Neural cell (in vitro differentiated cells): Measurements from ENCODE around the gene RSL24D1. TPM values are rescaled to one million over a fixed set of nuclear protein-coding genes. Genes with fewer than 3 reads are reported as not detected.
A peak's percentile ranks its signal among the peaks of the same experiment; 100 is the strongest.

Experiments used
- H2AFZ ChIP-seq: fragments of 200-600, 300-800 bp; sonication (generic), shearing (Covaris generic); 2 replicates; pipeline ENCODE4 v1.6.0; 2014; ENCODE audit warnings: low read depth, mild to moderate bottlenecking, antibody characterized with exemption, low read length, moderate library complexity
- H3F3A ChIP-seq: fragments of 200-600 bp; shearing (Covaris generic); 2 replicates; pipeline ENCODE4 v1.6.1; 2016; ENCODE audit warnings: mild to moderate bottlenecking, moderate library complexity, mixed read lengths, antibody characterized with exemption, low read length; ENCODE audit not compliant: insufficient read depth, poor library complexity, severe bottlenecking
- H3K27ac ChIP-seq: fragments of 200-600, 300-800 bp; sonication (generic), shearing (Covaris generic); 2 replicates; pipeline ENCODE4 v1.5.1; 2014; ENCODE audit warnings: mild to moderate bottlenecking, low read length, moderate library complexity
- H3K27me3 ChIP-seq: fragments of 300-800, 200-600 bp; sonication (generic), shearing (Covaris generic); 2 replicates; pipeline ENCODE4 v1.6.0; 2014; ENCODE audit warnings: mild to moderate bottlenecking, low read depth, low read length, moderate library complexity; ENCODE audit not compliant: insufficient read depth
- H3K36me3 ChIP-seq: fragments of 300-800, 200-600 bp; sonication (generic), shearing (Covaris generic); 2 replicates; pipeline ENCODE4 v1.5.1; 2014; ENCODE audit warnings: mild to moderate bottlenecking, antibody characterized with exemption, low read length, moderate library complexity; ENCODE audit not compliant: insufficient read depth
- H3K4me2 ChIP-seq: fragments of 300-800, 200-600 bp; sonication (generic), shearing (Covaris generic); 2 replicates; pipeline ENCODE4 v1.6.0; 2014; ENCODE audit warnings: mild to moderate bottlenecking, low read length
- H3K4me3 ChIP-seq: fragments of 300-800, 200-600 bp; sonication (generic), shearing (Covaris generic); 2 replicates; pipeline ENCODE4 v1.5.1; 2014; ENCODE audit warnings: mild to moderate bottlenecking, low read length, moderate library complexity
- H3K79me2 ChIP-seq: fragments of 200-600 bp; shearing (Covaris generic); replicated peaks from 2 replicates; pipeline ENCODE4 v1.6.0; 2014; ENCODE audit warnings: mild to moderate bottlenecking, low read length, moderate library complexity; ENCODE audit not compliant: insufficient read depth
- H3K9ac ChIP-seq: fragments of 300-800, 200-600 bp; sonication (generic), shearing (Covaris generic); 2 replicates; pipeline ENCODE4 v1.6.1; 2016; ENCODE audit warnings: mild to moderate bottlenecking, low read length, mixed read lengths
- H3K9me2 ChIP-seq: fragments of 200-600 bp; shearing (Covaris generic); 2 replicates; pipeline ENCODE4 v1.6.1; 2016; ENCODE audit warnings: mild to moderate bottlenecking, low read length, mixed read lengths; ENCODE audit not compliant: insufficient read depth
- H3K9me3 ChIP-seq: fragments of 200-600, 300-800 bp; sonication (generic), shearing (Covaris generic); 2 replicates; pipeline ENCODE4 v1.6.1; 2016; ENCODE audit warnings: mild to moderate bottlenecking, mixed run types, low read length, moderate library complexity, mixed read lengths
- H4K20me1 ChIP-seq: fragments of 200-600 bp; shearing (Covaris generic); 2 replicates; pipeline ENCODE4 v1.6.1; 2016; ENCODE audit warnings: mild to moderate bottlenecking, mixed run types; ENCODE audit not compliant: insufficient read depth
- CTCF ChIP-seq: fragments of 450-650 bp; IDR thresholded peaks from 2 replicates; pipeline ENCODE4 v1.5.1; 2014; ENCODE audit warnings: antibody characterized with exemption, mild to moderate bottlenecking, moderate library complexity; ENCODE audit not compliant: poor library complexity, severe bottlenecking
- EP300 ChIP-seq: fragments of 450-650 bp; conservative IDR thresholded peaks from 2 replicates; pipeline ENCODE4 v1.6.1; 2014; ENCODE audit warnings: antibody characterized with exemption, mild to moderate bottlenecking, moderate library complexity; ENCODE audit not compliant: poor library complexity, severe bottlenecking
- EZH2 ChIP-seq: fragments of 200-600, 300-800 bp; shearing (Covaris generic), sonication (generic); IDR thresholded peaks from 2 replicates; pipeline ENCODE4 v1.6.1; 2014; ENCODE audit warnings: antibody characterized with exemption, low read length, borderline replicate concordance, mild to moderate bottlenecking; ENCODE audit not compliant: insufficient read depth, poor library complexity, severe bottlenecking
- MXI1 ChIP-seq: fragments of 450-650 bp; conservative IDR thresholded peaks from 2 replicates; pipeline ENCODE4 v1.6.1; 2014; ENCODE audit warnings: antibody characterized with exemption, mild to moderate bottlenecking; ENCODE audit not compliant: poor library complexity, severe bottlenecking
- POLR2AphosphoS5 ChIP-seq: IDR thresholded peaks from 2 replicates; pipeline ENCODE4 v1.6.1; 2012
- RAD21 ChIP-seq: fragments of 450-650 bp; conservative IDR thresholded peaks from 2 replicates; pipeline ENCODE4 v1.6.1; 2014; ENCODE audit warnings: antibody characterized with exemption, mild to moderate bottlenecking, moderate library complexity
- REST ChIP-seq: IDR thresholded peaks from 2 replicates; pipeline ENCODE4 v1.6.1; 2012; ENCODE audit warnings: borderline replicate concordance
- SMC3 ChIP-seq: fragments of 450-650 bp; conservative IDR thresholded peaks from 2 replicates; pipeline ENCODE4 v1.6.1; 2014; ENCODE audit warnings: antibody characterized with exemption, mild to moderate bottlenecking, moderate library complexity; ENCODE audit not compliant: poor library complexity
- TAF1 ChIP-seq: IDR thresholded peaks from 2 replicates; pipeline ENCODE4 v1.6.1; 2012; ENCODE audit warnings: low read depth
- polyA plus RNA-seq: library from polyadenylated mRNA; depleted of rRNA; stranded (reverse); fragments of >200 nt; gene quantifications from 2 replicates; pipeline ENCODE4 v1.2.3, GENCODE V29; 2014

Gene RSL24D1
- polyA plus RNA-seq, 1 donor from 2014 or later, result 227 TPM

GRCh38 chr15:55197719-55198118 is 978 bp upstream of the RSL24D1 start:
- peak overlapping the region; percentile 89 for H2AFZ ChIP-seq
- H3K27me3 ChIP-seq, result no peaks in the 10 kb centered on the region
- H3K9me2 ChIP-seq, result no peaks in the 10 kb centered on the region
- peak overlapping the region; percentile 82 for H3K4me3 ChIP-seq
- H4K20me1 ChIP-seq, result no peaks in the 10 kb centered on the region
- TF ChIP-seq TAF1, result no peak
- TF ChIP-seq MXI1, result no peak
- TF ChIP-seq REST, result no peak
- TF ChIP-seq RAD21, result no peak
- TF ChIP-seq SMC3, result no peak
- TF ChIP-seq CTCF, result no peak
- no peak for TF ChIP-seq EP300
- TF ChIP-seq EZH2, result no peak
- TF ChIP-seq POLR2AphosphoS5, result no peak
- H3K9me3 ChIP-seq, result no peaks in the 10 kb centered on the region
- H3K79me2 ChIP-seq, result peaks cover 37% of the 10 kb centered on the region
- H3K27ac ChIP-seq, result peak overlapping the region; percentile 84
- peak overlapping the region; percentile 48 for H3K4me2 ChIP-seq
- peak overlapping the region; percentile 83 for H3K9ac ChIP-seq
- H3K36me3 ChIP-seq, result no peaks in the 10 kb centered on the region
- H3F3A ChIP-seq, result no peaks in the 10 kb centered on the region

GRCh38 chr15:55197362-55197705 is 593 bp upstream of the RSL24D1 start:
- H3K4me3 ChIP-seq, result peak overlapping the region; percentile 82

More at GRCh38 chr15:55197362-55197705, 593 bp upstream of the RSL24D1 start:
- H3K79me2 ChIP-seq, result peaks cover 37% of the 10 kb centered on the region
- peak overlapping the region; percentile 89 for H2AFZ ChIP-seq
- H3K36me3 ChIP-seq, result no peaks in the 10 kb centered on the region
- peak overlapping the region; percentile 83 for H3K9ac ChIP-seq
- peak overlapping the region; percentile 84 for H3K27ac ChIP-seq
- no peaks in the 10 kb centered on the region for H3K9me2 ChIP-seq
- H4K20me1 ChIP-seq, result no peaks in the 10 kb centered on the region
- no peaks in the 10 kb centered on the region for H3K9me3 ChIP-seq
- no peaks in the 10 kb centered on the region for H3F3A ChIP-seq
- no peaks in the 10 kb centered on the region for H3K27me3 ChIP-seq
- TF ChIP-seq EZH2 (no peak), MXI1 (no peak), RAD21 (peak; percentile 22), EP300 (no peak), POLR2AphosphoS5 (no peak), TAF1 (no peak), SMC3 (peak; percentile 10), REST (no peak)
- H3K4me2 ChIP-seq, result peak overlapping the region; percentile 48
